Colonic mucosa (tissue), 4 donors: ENCODE measurements around the gene PRODH2. TPM values are rescaled to one million over a fixed set of nuclear protein-coding genes. Genes with fewer than 3 reads are reported as not detected.

ENCODE experiments used
- DNase-seq: peaks from one replicate; pipeline ENCODE4 v3.0.0-alpha.2; 2020
- H3K27ac ChIP-seq: fragments of 200-600 bp; one replicate; pipeline ENCODE4 v1.8.0; 2021
- H3K27me3 ChIP-seq: fragments of 200-600 bp; one replicate; pipeline ENCODE4 v1.8.0; 2021
- H3K36me3 ChIP-seq: fragments of 200-600 bp; one replicate; pipeline ENCODE4 v1.8.0; 2021
- H3K4me1 ChIP-seq: fragments of 200-600 bp; one replicate; pipeline ENCODE4 v1.8.0; 2021; ENCODE audit warnings: mild to moderate bottlenecking
- H3K4me3 ChIP-seq: fragments of 200-600 bp; one replicate; pipeline ENCODE4 v1.8.0; 2021
- H3K9ac ChIP-seq, 2 donors: one replicate each; pipeline ENCODE4 v1.7.0; 2013; ENCODE audit warnings: control low read depth in 2 of 2, low read depth in 2 of 2, low read length in 2 of 2
- H3K9me3 ChIP-seq: fragments of 200-600 bp; one replicate; pipeline ENCODE4 v1.8.0; 2021
- intact Hi-C: fragments of 100-400 bp; cut with DNase I; formaldehyde crosslinking; loops from one replicate; pipeline ENCODE4 v1.14.1; 2022
- total RNA-seq, 2 donors: library from RNA; stranded (reverse); fragmentation: NEBNext Ultra II Directional in 1 of 2; extraction: Animal tissue kit (Norgen Biotek cat#: 25700) in 1 of 2; gene quantifications; one replicate each; pipeline ENCODE4 v1.2.1, GENCODE V29; 2021
- TF ChIP-seq, protein P1 (sequence below): fragments of 200-600 bp; IDR thresholded peaks from one replicate; pipeline ENCODE4 v1.8.0; 2022; ENCODE audit warnings: antibody characterized with exemption, mild to moderate bottlenecking
- donor health status: healthy.
- donor health status: DM: no; HTN: no; CAD: no.
- donor health status: DM: no; HTN: no; CAD: no.

Gene PRODH2, protein sequence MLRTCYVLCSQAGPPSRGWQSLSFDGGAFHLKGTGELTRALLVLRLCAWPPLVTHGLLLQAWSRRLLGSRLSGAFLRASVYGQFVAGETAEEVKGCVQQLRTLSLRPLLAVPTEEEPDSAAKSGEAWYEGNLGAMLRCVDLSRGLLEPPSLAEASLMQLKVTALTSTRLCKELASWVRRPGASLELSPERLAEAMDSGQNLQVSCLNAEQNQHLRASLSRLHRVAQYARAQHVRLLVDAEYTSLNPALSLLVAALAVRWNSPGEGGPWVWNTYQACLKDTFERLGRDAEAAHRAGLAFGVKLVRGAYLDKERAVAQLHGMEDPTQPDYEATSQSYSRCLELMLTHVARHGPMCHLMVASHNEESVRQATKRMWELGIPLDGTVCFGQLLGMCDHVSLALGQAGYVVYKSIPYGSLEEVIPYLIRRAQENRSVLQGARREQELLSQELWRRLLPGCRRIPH
- total RNA-seq: not detected

DNA sequence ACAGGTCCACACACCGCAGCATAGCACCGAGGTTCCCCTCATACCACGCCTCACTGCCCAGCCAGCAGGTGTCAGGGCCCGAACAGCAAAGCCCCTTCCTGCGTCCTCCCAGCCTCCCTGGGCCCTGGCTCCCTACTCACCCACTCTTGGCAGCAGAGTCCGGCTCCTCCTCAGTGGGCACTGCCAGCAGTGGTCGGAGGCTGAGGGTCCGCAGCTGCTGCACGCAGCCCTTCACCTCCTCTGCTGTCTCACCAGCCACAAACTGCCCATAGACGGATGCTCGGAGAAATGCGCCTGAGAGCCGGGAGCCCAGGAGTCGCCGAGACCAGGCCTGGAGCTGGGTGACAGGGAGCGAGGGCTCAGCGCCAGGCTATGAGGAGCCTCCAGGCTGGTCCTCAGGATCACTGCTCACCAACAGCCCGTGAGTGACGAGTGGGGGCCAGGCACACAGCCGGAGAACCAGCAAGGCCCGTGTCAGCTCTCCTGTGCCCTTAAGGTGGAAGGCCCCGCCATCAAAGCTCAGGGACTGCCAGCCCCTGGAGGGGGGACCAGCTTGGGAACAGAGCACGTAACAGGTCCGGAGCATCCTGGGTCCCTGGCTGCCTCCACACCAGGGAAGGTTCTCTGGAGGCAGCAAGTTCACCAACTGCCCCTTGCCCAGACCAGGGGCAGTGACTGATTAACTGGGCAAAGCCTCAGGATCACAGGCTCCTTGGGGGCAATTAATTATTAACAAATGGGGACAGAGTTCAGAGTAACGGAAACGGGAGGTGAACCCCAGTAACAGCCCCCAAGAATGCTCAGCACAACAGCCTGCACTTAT, at the start of gene PRODH2:
TSS of gene PRODH2 (minus strand) at position 626 of the 823 bp plus-strand sequence. CDS start at position 586, 40 bp downstream.
- Histone ChIP-seq H3K36me3 (no peaks in the 10 kb centered on the region), H3K9ac (no peak within 1 kb of the TSS), H3K27me3 (no peaks in the 10 kb centered on the region), H3K27ac (no peak within 1 kb of the TSS), H3K9me3 (no peaks in the 10 kb centered on the region), H3K4me3 (no peak within 1 kb of the TSS), H3K4me1 (no peaks in the 10 kb centered on the region)
- TF ChIP-seq, protein P1, sequence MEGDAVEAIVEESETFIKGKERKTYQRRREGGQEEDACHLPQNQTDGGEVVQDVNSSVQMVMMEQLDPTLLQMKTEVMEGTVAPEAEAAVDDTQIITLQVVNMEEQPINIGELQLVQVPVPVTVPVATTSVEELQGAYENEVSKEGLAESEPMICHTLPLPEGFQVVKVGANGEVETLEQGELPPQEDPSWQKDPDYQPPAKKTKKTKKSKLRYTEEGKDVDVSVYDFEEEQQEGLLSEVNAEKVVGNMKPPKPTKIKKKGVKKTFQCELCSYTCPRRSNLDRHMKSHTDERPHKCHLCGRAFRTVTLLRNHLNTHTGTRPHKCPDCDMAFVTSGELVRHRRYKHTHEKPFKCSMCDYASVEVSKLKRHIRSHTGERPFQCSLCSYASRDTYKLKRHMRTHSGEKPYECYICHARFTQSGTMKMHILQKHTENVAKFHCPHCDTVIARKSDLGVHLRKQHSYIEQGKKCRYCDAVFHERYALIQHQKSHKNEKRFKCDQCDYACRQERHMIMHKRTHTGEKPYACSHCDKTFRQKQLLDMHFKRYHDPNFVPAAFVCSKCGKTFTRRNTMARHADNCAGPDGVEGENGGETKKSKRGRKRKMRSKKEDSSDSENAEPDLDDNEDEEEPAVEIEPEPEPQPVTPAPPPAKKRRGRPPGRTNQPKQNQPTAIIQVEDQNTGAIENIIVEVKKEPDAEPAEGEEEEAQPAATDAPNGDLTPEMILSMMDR: no peak
- DNase-seq: no peak
- intact Hi-C loops: no loop called here

GRCh38 chr19:35861640-35862160, 49.1 kb upstream of the PRODH2 start:
- no peaks in the 10 kb centered on the region for H3K9me3 ChIP-seq
- H3K27ac ChIP-seq: no peak overlapping the region
- peaks cover 19% of the 10 kb centered on the region for H3K27me3 ChIP-seq
- intact Hi-C loops: no loop called here
- H3K9ac ChIP-seq: no peak overlapping the region
- no peaks in the 10 kb centered on the region for H3K4me1 ChIP-seq
- no peaks in the 10 kb centered on the region for H3K36me3 ChIP-seq
- TF ChIP-seq, protein P1: no peak
- DNase-seq: no peak
- H3K4me3 ChIP-seq: no peak overlapping the region

- Histone ChIP-seq H3K9me3 (no peaks in the 10 kb centered on the region), H3K27me3 (peaks cover 26% of the 10 kb centered on the region), H3K4me3 (no peak overlapping the region), H3K27ac (no peak overlapping the region), H3K4me1 (no peaks in the 10 kb centered on the region), H3K9ac (no peak overlapping the region), H3K36me3 (no peaks in the 10 kb centered on the region)
- TF ChIP-seq, protein P1: no peak
- no peak for DNase-seq
- intact Hi-C loops: no loop called here
Observed at GRCh38 chr19:35860818-35861639, 48.4 kb upstream of the PRODH2 start.

DNA sequence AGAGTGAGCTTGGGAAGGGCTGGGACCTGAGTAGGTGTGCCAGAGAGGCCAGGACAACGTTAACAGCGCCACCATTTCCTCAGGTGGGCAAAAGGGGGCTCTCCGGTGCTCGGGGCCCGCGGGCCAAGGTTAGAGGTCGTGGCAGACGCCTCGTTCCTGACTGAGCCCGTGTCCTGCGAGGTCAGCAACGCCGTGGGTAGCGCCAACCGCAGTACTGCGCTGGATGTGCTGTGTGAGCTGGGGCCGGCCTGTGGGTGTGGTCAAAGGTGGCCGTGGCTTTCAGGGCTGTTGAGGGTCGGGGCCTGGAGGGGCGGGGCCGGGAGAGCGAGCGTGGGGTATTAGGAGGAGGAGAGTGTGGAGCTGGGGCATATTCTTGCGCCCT, 47.8 kb upstream of the PRODH2 start:
- DNase-seq: no peak
- no peak overlapping the region for H3K9ac ChIP-seq
- no peak overlapping the region for H3K4me3 ChIP-seq
- H3K9me3 ChIP-seq: no peaks in the 10 kb centered on the region
- TF ChIP-seq, protein P1: no peak
- peaks cover 30% of the 10 kb centered on the region for H3K27me3 ChIP-seq
- intact Hi-C loops: no loop called here
- H3K27ac ChIP-seq: no peak overlapping the region
- no peaks in the 10 kb centered on the region for H3K36me3 ChIP-seq
- no peaks in the 10 kb centered on the region for H3K4me1 ChIP-seq

DNA sequence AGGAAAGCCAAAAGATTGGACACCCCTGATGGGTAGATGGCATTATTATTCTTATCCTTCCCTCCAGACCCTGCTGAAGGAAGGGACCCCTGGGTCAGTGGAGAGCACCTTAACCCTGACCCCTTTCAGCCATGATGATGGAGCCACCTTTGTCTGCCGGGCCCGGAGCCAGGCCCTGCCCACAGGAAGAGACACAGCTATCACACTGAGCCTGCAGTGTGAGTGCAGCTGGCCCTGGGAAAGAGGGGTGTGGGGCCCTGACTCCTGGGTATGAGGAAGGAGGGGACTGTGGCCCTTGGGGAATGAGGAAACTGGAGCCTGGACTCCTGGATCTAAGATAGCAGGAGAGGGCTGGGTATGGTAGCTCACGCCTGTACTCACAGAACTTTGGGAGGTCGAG, 46.8 kb upstream of the PRODH2 start:
- DNase-seq: no peak
- H3K27me3 ChIP-seq: peaks cover 30% of the 10 kb centered on the region
- intact Hi-C loops: no loop called here
- H3K4me3 ChIP-seq: no peak overlapping the region
- no peaks in the 10 kb centered on the region for H3K9me3 ChIP-seq
- H3K9ac ChIP-seq: no peak overlapping the region
- H3K27ac ChIP-seq: no peak overlapping the region
- H3K4me1 ChIP-seq: no peaks in the 10 kb centered on the region
- H3K36me3 ChIP-seq: no peaks in the 10 kb centered on the region
- TF ChIP-seq, protein P1: no peak
